Uterus (tissue), 4 donors: Measurements from ENCODE around the gene RNF166. TPM values are rescaled to one million over a fixed set of nuclear protein-coding genes. Genes with fewer than 3 reads are reported as not detected.

ENCODE experiments used
- DNase-seq, 2 donors: peaks; one replicate each; pipeline ENCODE4 v3.0.0-alpha.2; 2019 to 2020
- H3K27ac ChIP-seq, 2 donors: fragments of 200-600 bp; sonication (generic); 1 replicate in 1 of 2; 2 replicates in 1 of 2; pipeline ENCODE4 v1.5.1; 2016 to 2018
- H3K27me3 ChIP-seq, 2 donors: fragments of 200-600 bp; sonication (generic); one replicate each; pipeline ENCODE4 v1.5.1; 2018 to 2019; ENCODE audit warnings: control low read depth in 1 of 2
- H3K36me3 ChIP-seq, 2 donors: fragments of 200-600 bp; sonication (generic); one replicate each; pipeline ENCODE4 v1.5.1; 2019; ENCODE audit warnings: control low read depth in 1 of 2
- H3K4me1 ChIP-seq, 2 donors: fragments of 200-600 bp; sonication (generic); one replicate each; pipeline ENCODE4 v1.5.1; 2018 to 2019; ENCODE audit warnings: control low read depth in 1 of 2
- H3K4me3 ChIP-seq, 2 donors: fragments of 200-600 bp; sonication (generic); 1 replicate in 1 of 2; 2 replicates in 1 of 2; pipeline ENCODE4 v1.5.1; 2018 to 2019; ENCODE audit warnings: mild to moderate bottlenecking in 1 of 2
- H3K9me3 ChIP-seq, 2 donors: fragments of 200-600 bp; sonication (generic); one replicate each; pipeline ENCODE4 v1.5.1; 2019; ENCODE audit warnings: control low read depth in 1 of 2
- POLR2A ChIP-seq, 2 donors: fragments of 450-650 bp; IDR thresholded peaks; one replicate each; pipeline ENCODE4 v1.6.1; 2016; ENCODE audit warnings: antibody characterized with exemption in 2 of 2, mild to moderate bottlenecking in 1 of 2, moderate library complexity in 1 of 2
- intact Hi-C: fragments of 100-400 bp; cut with DNase I; formaldehyde crosslinking; loops from one replicate; pipeline ENCODE4 v1.15.1; 2023; ENCODE audit warnings: low total_unique reads
- total RNA-seq, 4 donors: library from RNA; depleted of rRNA in 3 of 4; stranded (reverse); fragments of >200 nt in 3 of 4; gene quantifications; one replicate each; pipeline versions ENCODE4 v1.1.0 to v1.2.4, GENCODE V29; 2014 to 2023
- TF ChIP-seq, protein P1 (sequence below), 4 experiments: fragments of 200-600 bp in 2 of 4; fragments of 450-650 bp in 2 of 4; sonication (generic) in 2 of 4; IDR thresholded peaks; one replicate each; pipeline ENCODE4 v1.5.1; 2016 to 2019; ENCODE audit warnings: antibody characterized with exemption in 4 of 4, mild to moderate bottlenecking in 2 of 4, moderate library complexity in 1 of 4
- donor health status: DM: yes; HTN: yes; CAD: no.

Gene RNF166
- total RNA-seq, 4 donors from 2014 or later: 14.2 to 33.2 (median 20.0) TPM

DNA sequence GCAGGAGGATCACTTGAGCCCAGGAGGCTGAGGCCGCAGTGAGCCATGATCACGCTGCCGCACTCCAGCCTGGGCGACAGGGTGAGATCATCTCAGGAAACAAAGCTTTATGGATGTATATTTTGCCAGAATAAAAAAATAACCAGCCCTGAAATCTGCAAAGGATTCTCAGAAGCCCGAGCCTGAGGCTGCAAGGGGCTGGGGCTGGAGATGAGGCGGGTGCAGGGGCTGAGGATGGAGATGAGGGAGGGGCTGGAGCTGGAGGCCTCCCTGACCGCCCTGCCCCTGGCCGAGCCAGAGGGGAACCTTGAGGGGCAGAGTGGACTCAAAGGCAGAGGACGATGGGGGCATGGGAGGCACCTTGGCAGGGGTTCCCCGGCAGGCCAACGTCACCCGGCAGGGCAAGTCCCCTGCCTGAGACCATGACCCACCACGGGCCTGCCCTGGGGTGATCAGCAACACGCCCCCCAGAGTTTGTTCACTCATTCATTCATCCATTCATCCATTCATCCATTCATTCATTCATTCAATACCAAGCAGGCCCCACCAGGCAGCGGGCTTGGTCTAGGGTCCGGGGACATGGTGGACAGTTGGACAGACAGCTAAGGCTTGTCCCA, 46.3 kb upstream of the RNF166 start:
- intact Hi-C loops: no loop called here
- Histone ChIP-seq H3K27ac (no peak overlapping the region), H3K4me3 (no peak overlapping the region), H3K4me1 (no peaks in the 10 kb centered on the region), H3K27me3 (no peaks in the 10 kb centered on the region), H3K9me3 (no peaks in the 10 kb centered on the region), H3K36me3 (no peaks in the 10 kb centered on the region)
- TF ChIP-seq, protein P1, sequence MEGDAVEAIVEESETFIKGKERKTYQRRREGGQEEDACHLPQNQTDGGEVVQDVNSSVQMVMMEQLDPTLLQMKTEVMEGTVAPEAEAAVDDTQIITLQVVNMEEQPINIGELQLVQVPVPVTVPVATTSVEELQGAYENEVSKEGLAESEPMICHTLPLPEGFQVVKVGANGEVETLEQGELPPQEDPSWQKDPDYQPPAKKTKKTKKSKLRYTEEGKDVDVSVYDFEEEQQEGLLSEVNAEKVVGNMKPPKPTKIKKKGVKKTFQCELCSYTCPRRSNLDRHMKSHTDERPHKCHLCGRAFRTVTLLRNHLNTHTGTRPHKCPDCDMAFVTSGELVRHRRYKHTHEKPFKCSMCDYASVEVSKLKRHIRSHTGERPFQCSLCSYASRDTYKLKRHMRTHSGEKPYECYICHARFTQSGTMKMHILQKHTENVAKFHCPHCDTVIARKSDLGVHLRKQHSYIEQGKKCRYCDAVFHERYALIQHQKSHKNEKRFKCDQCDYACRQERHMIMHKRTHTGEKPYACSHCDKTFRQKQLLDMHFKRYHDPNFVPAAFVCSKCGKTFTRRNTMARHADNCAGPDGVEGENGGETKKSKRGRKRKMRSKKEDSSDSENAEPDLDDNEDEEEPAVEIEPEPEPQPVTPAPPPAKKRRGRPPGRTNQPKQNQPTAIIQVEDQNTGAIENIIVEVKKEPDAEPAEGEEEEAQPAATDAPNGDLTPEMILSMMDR (IDR thresholded peaks at IDR 0.05): no peak
- TF ChIP-seq POLR2A (IDR thresholded peaks at IDR 0.05): no peak
- no peak for DNase-seq

DNA sequence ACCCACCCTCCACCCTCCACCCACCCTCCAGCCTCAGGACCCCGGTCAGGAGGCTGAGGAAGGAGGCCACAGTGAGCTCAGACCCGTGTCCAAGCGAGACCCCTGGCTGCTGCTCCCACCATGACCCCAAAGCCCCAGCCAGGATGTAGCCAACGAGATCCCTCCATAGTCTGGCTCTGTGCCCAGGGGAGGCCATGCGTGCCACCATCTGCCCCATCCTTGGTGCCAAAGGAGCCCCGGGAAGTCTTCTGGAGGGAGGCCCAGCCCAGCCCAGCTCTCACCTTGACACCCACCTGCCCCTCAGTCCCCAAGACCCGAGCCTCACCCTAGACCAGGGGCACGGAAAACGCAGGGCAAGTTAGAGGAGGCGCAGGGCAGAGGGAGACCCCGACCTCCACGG, 44.6 kb upstream of the RNF166 start:
- Histone ChIP-seq H3K9me3 (no peaks in the 10 kb centered on the region), H3K4me1 (peaks cover 0 to 5% of the 10 kb centered on the region in 2 donors), H3K4me3 (no peak overlapping the region), H3K36me3 (no peaks in the 10 kb centered on the region), H3K27ac (no peak overlapping the region), H3K27me3 (no peaks in the 10 kb centered on the region)
- no peak for TF ChIP-seq POLR2A (IDR thresholded peaks at IDR 0.05)
- TF ChIP-seq, protein P1 (IDR thresholded peaks at IDR 0.05): no peak
- no peak for DNase-seq
- intact Hi-C loops: no loop called here

DNA sequence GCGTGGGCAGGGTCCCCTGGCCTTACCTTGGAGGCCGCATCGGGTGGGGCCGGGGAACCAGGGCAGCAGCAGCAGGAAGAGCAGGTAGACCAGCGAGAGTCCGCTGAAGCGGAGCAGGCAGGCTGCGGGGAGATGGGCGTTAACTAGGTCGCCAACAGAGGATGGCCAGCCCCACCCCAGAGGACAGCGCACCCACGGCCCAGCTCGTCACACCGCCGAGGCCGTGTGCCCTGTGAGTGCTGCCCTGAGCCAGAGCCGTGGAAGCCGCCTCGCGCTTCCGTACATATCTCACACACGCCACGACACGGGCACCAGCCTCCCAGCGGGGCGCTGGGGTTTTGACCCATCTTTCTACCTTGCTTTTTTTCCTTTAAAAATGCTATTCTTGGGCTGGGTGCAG, 43.1 kb upstream of the RNF166 start:
- no peak for TF ChIP-seq POLR2A (IDR thresholded peaks at IDR 0.05)
- TF ChIP-seq, protein P1 (IDR thresholded peaks at IDR 0.05): no peak
- no peak overlapping the region for H3K27ac ChIP-seq
- no peak overlapping the region for H3K4me3 ChIP-seq
- intact Hi-C loops: no loop called here
- DNase-seq: no peak
- H3K36me3 ChIP-seq: no peaks in the 10 kb centered on the region
- no peaks in the 10 kb centered on the region for H3K27me3 ChIP-seq
- H3K4me1 ChIP-seq: peaks cover 2 to 13% of the 10 kb centered on the region in 2 donors
- H3K9me3 ChIP-seq: no peaks in the 10 kb centered on the region

DNA sequence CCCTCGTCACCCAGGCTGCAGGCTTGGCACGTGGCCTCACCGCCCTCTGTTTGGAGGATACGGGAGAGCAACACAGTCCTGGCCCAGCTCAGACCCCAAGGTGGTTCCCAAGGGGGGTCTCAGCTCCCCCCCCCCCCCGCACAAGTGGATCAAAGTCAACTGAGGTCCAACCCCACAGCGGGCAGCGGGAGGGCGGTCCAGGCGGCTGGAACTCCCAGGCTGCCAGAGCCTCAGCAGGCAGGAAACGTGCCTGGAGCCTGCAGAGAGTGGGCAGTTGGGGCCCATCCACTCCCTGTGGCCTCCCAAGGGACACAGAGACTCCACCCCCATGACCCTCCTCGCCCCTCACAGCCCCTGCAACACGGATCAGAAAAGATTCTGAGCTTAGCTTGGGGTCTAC, 42.2 kb upstream of the RNF166 start:
- intact Hi-C loops: no loop called here

GRCh38 chr16:88747588-88748301, 41.5 kb upstream of the RNF166 start:
- no peaks in the 10 kb centered on the region for H3K36me3 ChIP-seq
- no peak overlapping the region for H3K4me3 ChIP-seq
- H3K4me1 ChIP-seq: peaks cover 6 to 19% of the 10 kb centered on the region in 2 donors
- H3K9me3 ChIP-seq: no peaks in the 10 kb centered on the region
- no peaks in the 10 kb centered on the region for H3K27me3 ChIP-seq
- H3K27ac ChIP-seq: peak overlapping the region; percentile 67 to 74
- no peak for DNase-seq
- intact Hi-C loops: no loop called here
- TF ChIP-seq, protein P1 (IDR thresholded peaks at IDR 0.05): no peak
- no peak for TF ChIP-seq POLR2A (IDR thresholded peaks at IDR 0.05)

More for the DNA sequence above, 42.2 kb upstream of the RNF166 start:
- H3K36me3 ChIP-seq: no peaks in the 10 kb centered on the region
- peaks cover 6 to 19% of the 10 kb centered on the region in 2 donors for H3K4me1 ChIP-seq
- H3K4me3 ChIP-seq: no peak overlapping the region
- DNase-seq: no peak
- H3K27me3 ChIP-seq: no peaks in the 10 kb centered on the region
- no peak overlapping the region for H3K27ac ChIP-seq
- H3K9me3 ChIP-seq: no peaks in the 10 kb centered on the region
- TF ChIP-seq, protein P1 (IDR thresholded peaks at IDR 0.05): no peak
- TF ChIP-seq POLR2A (IDR thresholded peaks at IDR 0.05): no peak
